IMR-90 (cell line): Measurements from ENCODE around the gene CTNNA2. TPM values are rescaled to one million over a fixed set of nuclear protein-coding genes. Genes with fewer than 3 reads are reported as not detected.
A peak's percentile ranks its signal among the peaks of the same experiment; 100 is the strongest.

ENCODE experiments used
- ATAC-seq: fragments of 200-7000 bp; cut with Tn5 transposase; 2 replicates; pipeline ENCODE4 v1.9.1; 2020; ENCODE audit warnings: low read depth, mild to moderate bottlenecking, moderate library complexity
- BruUV-seq: library from RNA; stranded (reverse); fragments of 400-500 nt; replicated peaks from 2 replicates; lab custom pipeline; 2021; lab: Mats Ljungman, UMichigan
- CTCF ChIA-PET: fragments of 300-600 bp; formaldehyde crosslinking; extraction: SDS; loops from one replicate; lab custom pipeline; 2021; ENCODE audit warnings: antibody characterized with exemption; lab: Yijun Ruan, JAX
- POLR2A ChIA-PET: fragments of 300-600 bp; sonication (Branson Sonifier 250); formaldehyde crosslinking; loops from one replicate; lab custom pipeline; 2022; ENCODE audit warnings: antibody characterized with exemption; ENCODE audit not compliant: unreplicated experiment; lab: Charles Lee
- DNase-seq: peaks from one replicate; pipeline ENCODE4 v3.0.0; 2013
- H2AFZ ChIP-seq: replicated peaks from 2 replicates; pipeline ENCODE3; 2013; ENCODE audit warnings: low read length, mild to moderate bottlenecking; ENCODE audit not compliant: poor library complexity
- H2AK5ac ChIP-seq: 2 replicates; pipeline ENCODE4 v1.6.1; 2013; ENCODE audit warnings: low read depth, low read length, inconsistent platforms
- H2AK9ac ChIP-seq: replicated peaks from 2 replicates; pipeline ENCODE3; 2013; ENCODE audit warnings: mild to moderate bottlenecking, low read depth, low read length, moderate library complexity; ENCODE audit not compliant: poor library complexity
- H2BK120ac ChIP-seq: 2 replicates; pipeline ENCODE4 v1.6.1; 2013; ENCODE audit warnings: low read depth, low read length, inconsistent platforms
- H2BK15ac ChIP-seq: 3 replicates; pipeline ENCODE4 v1.6.1; 2013; ENCODE audit warnings: low read depth, low read length, inconsistent platforms
- H2BK20ac ChIP-seq: 2 replicates; pipeline ENCODE4 v1.6.1; 2013; ENCODE audit warnings: low read depth, mild to moderate bottlenecking, inconsistent platforms, low read length, moderate library complexity
- H2BK5ac ChIP-seq: 2 replicates; pipeline ENCODE4 v1.6.1; 2013; ENCODE audit warnings: mild to moderate bottlenecking, low read depth, low read length, inconsistent platforms; ENCODE audit not compliant: poor library complexity, severe bottlenecking
- H3K14ac ChIP-seq: replicated peaks from 2 replicates; pipeline ENCODE4 v1.6.1; 2013; ENCODE audit warnings: low read depth, low read length, inconsistent platforms
- H3K18ac ChIP-seq: 2 replicates; pipeline ENCODE4 v1.6.1; 2013; ENCODE audit warnings: low read depth, low read length, control low read depth
- H3K23ac ChIP-seq: 2 replicates; pipeline ENCODE4 v1.6.1; 2013; ENCODE audit warnings: low read depth, low read length, inconsistent platforms
- H3K27ac ChIP-seq: 2 replicates; pipeline ENCODE4 v1.5.1; 2013; ENCODE audit warnings: mild to moderate bottlenecking, control low read depth, low read length; ENCODE audit not compliant: insufficient read depth
- H3K27me3 ChIP-seq: 2 replicates; pipeline ENCODE4 v1.6.1; 2013; ENCODE audit warnings: low read length; ENCODE audit not compliant: control insufficient read depth, insufficient read depth
- H3K36me3 ChIP-seq: 2 replicates; pipeline ENCODE4 v1.6.1; 2013; ENCODE audit warnings: low read length, mixed read lengths; ENCODE audit not compliant: control insufficient read depth, insufficient read depth
- H3K4ac ChIP-seq: 2 replicates; pipeline ENCODE4 v1.6.1; 2013; ENCODE audit warnings: low read depth, low read length, inconsistent platforms
- H3K4me1 ChIP-seq: 2 replicates; pipeline ENCODE4 v1.6.1; 2013; ENCODE audit warnings: low read length, mixed read lengths; ENCODE audit not compliant: control insufficient read depth, insufficient read depth
- H3K4me2 ChIP-seq: 2 replicates; pipeline ENCODE4 v1.6.1; 2013; ENCODE audit warnings: low read depth, mild to moderate bottlenecking, control low read depth, low read length, moderate library complexity
- H3K4me3 ChIP-seq: 2 replicates; pipeline ENCODE4 v1.5.1; 2013; ENCODE audit warnings: low read depth, mild to moderate bottlenecking, control low read depth, low read length, moderate library complexity; ENCODE audit not compliant: insufficient read depth
- H3K56ac ChIP-seq: 2 replicates; pipeline ENCODE4 v1.6.1; 2013; ENCODE audit warnings: low read length, inconsistent platforms; ENCODE audit not compliant: insufficient read depth; ENCODE audit errors: extremely low read depth
- H3K79me1 ChIP-seq, 2 experiments: 2 replicates each; pipeline ENCODE4 v1.6.1; 2013; ENCODE audit warnings: low read length in 2 of 2, inconsistent platforms in 1 of 2, low read depth in 1 of 2
- H3K9ac ChIP-seq: 2 replicates; pipeline ENCODE4 v1.6.1; 2013; ENCODE audit warnings: low read depth, low read length, control low read depth
- H3K9me1 ChIP-seq: 2 replicates; pipeline ENCODE4 v1.6.1; 2013; ENCODE audit warnings: low read length, inconsistent platforms; ENCODE audit not compliant: insufficient read depth
- H3K9me3 ChIP-seq: 2 replicates; pipeline ENCODE4 v1.6.1; 2013; ENCODE audit warnings: low read length; ENCODE audit not compliant: control insufficient read depth, insufficient read depth
- H4K20me1 ChIP-seq: 2 replicates; pipeline ENCODE4 v1.6.1; 2013; ENCODE audit warnings: low read length, inconsistent platforms; ENCODE audit not compliant: insufficient read depth
- H4K5ac ChIP-seq: 2 replicates; pipeline ENCODE4 v1.6.1; 2013; ENCODE audit warnings: mild to moderate bottlenecking, low read depth, low read length, control low read depth
- H4K8ac ChIP-seq, 2 experiments: 2 replicates each; pipeline ENCODE4 v1.6.1; 2013; ENCODE audit warnings: low read depth in 2 of 2, low read length in 2 of 2, control low read depth in 1 of 2, inconsistent platforms in 1 of 2
- H4K91ac ChIP-seq: 2 replicates; pipeline ENCODE4 v1.6.1; 2013; ENCODE audit warnings: low read depth, low read length, inconsistent platforms; ENCODE audit not compliant: insufficient read depth
- CTCF ChIP-seq: conservative IDR thresholded peaks from 2 replicates; pipeline ENCODE4 v1.5.1; 2012; ENCODE audit warnings: mild to moderate bottlenecking, low read depth, low read length, improper control_type of control experiment
- FOS ChIP-seq: fragments of 150-350 bp; IDR thresholded peaks from 2 replicates; pipeline ENCODE4 v1.6.1; 2016; ENCODE audit warnings: low read depth, low read length
- MAFK ChIP-seq: IDR thresholded peaks from 2 replicates; pipeline ENCODE4 v1.6.1; 2012; ENCODE audit warnings: low read depth, low read length, improper control_type of control experiment
- MAZ ChIP-seq: IDR thresholded peaks from 2 replicates; pipeline ENCODE4 v1.6.1; 2012; ENCODE audit warnings: low read depth, mild to moderate bottlenecking, low read length, improper control_type of control experiment, moderate library complexity, borderline replicate concordance
- MXI1 ChIP-seq: IDR thresholded peaks from 2 replicates; pipeline ENCODE4 v1.6.1; 2012; ENCODE audit warnings: low read depth, mild to moderate bottlenecking, low read length, moderate library complexity, borderline replicate concordance
- WGBS, 2 experiments: methylation state at CpG; one replicate each; pipeline versions ENCODE4 v1.1.5 to v1.1.7; 2013; ENCODE audit warnings: missing lambda C conversion rate in 2 of 2; ENCODE audit not compliant: insufficient read length in 1 of 2; ENCODE audit errors: extremely low coverage in 2 of 2; 5-methylcytosine and 5-hydroxymethylcytosine counted together
- dilution Hi-C: fragments of 300-500 bp; cut with HindIII; formaldehyde crosslinking; loops from one replicate; pipeline ENCODE4 v1.14.3; 2018; ENCODE audit warnings: low sequenced_read_pairs; ENCODE audit not compliant: unreplicated experiment
- in situ Hi-C: fragments of 300-500 bp; cut with MboI; formaldehyde crosslinking; loops from 3 replicates; pipeline ENCODE4 v1.14.3; 2019; ENCODE audit warnings: low sequenced_read_pairs, inconsistent platforms, mixed read lengths
- intact Hi-C: fragments of 100-400 bp; cut with micrococcal nuclease; formaldehyde crosslinking; loops from 2 replicates; pipeline ENCODE4 v1.10.0; 2022
- polyA plus RNA-seq, 3 experiments: library from polyadenylated mRNA; depleted of rRNA; stranded (reverse); fragments of >200 nt; gene quantifications; 2 replicates each; pipeline ENCODE4 v1.2.3, GENCODE V29; 2012; ENCODE audit warnings: low replicate concordance in 1 of 3
- total RNA-seq: library from RNA; depleted of rRNA; stranded (reverse); fragments of >200 nt; gene quantifications from 2 replicates; pipeline ENCODE4 v1.2.3, GENCODE V29; 2012

CTNNA2 gene
- total and polyA plus RNA-seq, 2 of the 4 experiments (the other 2 are of a cell fraction) = not detected

GRCh38 chr2:80651435-80651834 is 1138.6 kb downstream of the CTNNA2 start:
- Histone ChIP-seq H3K56ac (no peak overlapping the region), H3K9me3 (peaks cover 5% of the 10 kb centered on the region; the same call in 1 of the 2 replicates), H3K36me3 (no peaks in the 10 kb centered on the region), H2BK15ac (no peak overlapping the region), H3K79me1 (no peaks in the 10 kb centered on the region), H2AFZ (no peak overlapping the region), H3K4ac (no peak overlapping the region), H4K20me1 (no peaks in the 10 kb centered on the region), H3K18ac (no peak overlapping the region), H3K27ac (no peak overlapping the region), H3K9ac (no peak overlapping the region), H2BK5ac (no peak overlapping the region), H4K91ac (no peak overlapping the region), H3K27me3 (no peaks in the 10 kb centered on the region), H4K5ac (no peak overlapping the region), H3K4me2 (no peak overlapping the region), H2AK5ac (no peak overlapping the region), H2AK9ac (no peak overlapping the region), H2BK20ac (no peak overlapping the region), H3K9me1 (no peaks in the 10 kb centered on the region), H3K4me1 (no peaks in the 10 kb centered on the region), H3K23ac (no peak overlapping the region), H3K4me3 (no peak overlapping the region), H4K8ac (no peak overlapping the region), H3K14ac (no peak overlapping the region), H2BK120ac (no peak overlapping the region)
- WGBS, 2 experiments = no CpG with 5 or more reads among the region's 1 CpG
- TF ChIP-seq MAZ (no peak), CTCF (no peak), MAFK (0 out of 2 replicates have a peak, but pooled peaks have one; percentile 11), FOS (no peak), MXI1 (no peak)
- BruUV-seq = no TSS peak
- intact Hi-C loops (no loop called here), dilution Hi-C loops (no loop called here), in situ Hi-C loops (no loop called here)
- DNase-seq (no peak), ATAC-seq (no peak)
- ChIA-PET CTCF (no interaction called here), POLR2A (no interaction called here)
